Neural progenitor cell (in vitro differentiated cells): ENCODE measurements around the gene HLF.

Experiments
- EZH2phosphoT487 ChIP-seq: fragments of 200-600 bp; sonication (generic); IDR thresholded peaks from 2 replicates; pipeline ENCODE4 v1.6.1; 2017; ENCODE audit warnings: antibody characterized with exemption
- TF ChIP-seq, protein P1 (sequence below): fragments of 200-600 bp; sonication (generic); IDR thresholded peaks from 2 replicates; pipeline ENCODE4 v1.5.1; 2017; ENCODE audit warnings: antibody characterized with exemption, mild to moderate bottlenecking

DNA sequence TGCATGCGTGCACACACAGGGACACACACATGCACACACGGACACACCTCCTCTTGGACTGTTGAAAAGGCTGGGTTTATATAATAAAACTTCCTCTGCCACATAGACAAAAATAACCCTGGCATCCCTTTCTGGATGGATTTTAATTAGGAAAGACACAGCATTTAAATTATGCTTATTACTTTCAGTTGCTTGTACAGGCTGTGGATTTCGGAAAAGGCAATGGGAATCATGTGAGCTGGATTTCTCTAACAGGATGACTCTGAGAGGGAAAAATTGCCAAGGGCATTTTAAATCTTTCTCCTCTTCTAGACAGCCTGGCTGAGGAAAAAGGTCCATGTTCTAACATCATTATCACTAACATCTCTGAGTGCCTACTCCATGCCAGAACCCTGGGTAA lies 75.9 kb downstream of the HLF start:
- TF ChIP-seq, protein P1, sequence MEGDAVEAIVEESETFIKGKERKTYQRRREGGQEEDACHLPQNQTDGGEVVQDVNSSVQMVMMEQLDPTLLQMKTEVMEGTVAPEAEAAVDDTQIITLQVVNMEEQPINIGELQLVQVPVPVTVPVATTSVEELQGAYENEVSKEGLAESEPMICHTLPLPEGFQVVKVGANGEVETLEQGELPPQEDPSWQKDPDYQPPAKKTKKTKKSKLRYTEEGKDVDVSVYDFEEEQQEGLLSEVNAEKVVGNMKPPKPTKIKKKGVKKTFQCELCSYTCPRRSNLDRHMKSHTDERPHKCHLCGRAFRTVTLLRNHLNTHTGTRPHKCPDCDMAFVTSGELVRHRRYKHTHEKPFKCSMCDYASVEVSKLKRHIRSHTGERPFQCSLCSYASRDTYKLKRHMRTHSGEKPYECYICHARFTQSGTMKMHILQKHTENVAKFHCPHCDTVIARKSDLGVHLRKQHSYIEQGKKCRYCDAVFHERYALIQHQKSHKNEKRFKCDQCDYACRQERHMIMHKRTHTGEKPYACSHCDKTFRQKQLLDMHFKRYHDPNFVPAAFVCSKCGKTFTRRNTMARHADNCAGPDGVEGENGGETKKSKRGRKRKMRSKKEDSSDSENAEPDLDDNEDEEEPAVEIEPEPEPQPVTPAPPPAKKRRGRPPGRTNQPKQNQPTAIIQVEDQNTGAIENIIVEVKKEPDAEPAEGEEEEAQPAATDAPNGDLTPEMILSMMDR = no peak
- TF ChIP-seq EZH2phosphoT487 = no peak
